ENCODE measurements around the gene EEF1A1.
"Not testable (repeated sequence)": the region's sequence is repeated elsewhere in the genome, so short reads cannot be mapped to it uniquely, and the experiment has no call there.

EEF1A1 gene

GRCh38 chr6:73520688-73521350 lies at the start of gene EEF1A1:
TSS of gene EEF1A1 (minus strand) at chr6:73521032. CDS start at chr6:73520026, 1,006 bp downstream.
- DNase-seq = peak; percentile 97 to 99 (median 98)

GRCh38 chr6:73569121-73569520 lies 48.3 kb upstream of the EEF1A1 start:
- no peak for DNase-seq

- no peak for DNase-seq
Observed at GRCh38 chr6:73566954-73567591, 46.2 kb upstream of the EEF1A1 start.

- DNase-seq = not testable (repeated sequence)
Observed at GRCh38 chr6:73566486-73566871, 45.6 kb upstream of the EEF1A1 start.

GRCh38 chr6:73565767-73566485 lies 45.1 kb upstream of the EEF1A1 start:
- no peak for DNase-seq

GRCh38 chr6:73564578-73565345 lies 43.9 kb upstream of the EEF1A1 start:
- no peak for DNase-seq

DNA sequence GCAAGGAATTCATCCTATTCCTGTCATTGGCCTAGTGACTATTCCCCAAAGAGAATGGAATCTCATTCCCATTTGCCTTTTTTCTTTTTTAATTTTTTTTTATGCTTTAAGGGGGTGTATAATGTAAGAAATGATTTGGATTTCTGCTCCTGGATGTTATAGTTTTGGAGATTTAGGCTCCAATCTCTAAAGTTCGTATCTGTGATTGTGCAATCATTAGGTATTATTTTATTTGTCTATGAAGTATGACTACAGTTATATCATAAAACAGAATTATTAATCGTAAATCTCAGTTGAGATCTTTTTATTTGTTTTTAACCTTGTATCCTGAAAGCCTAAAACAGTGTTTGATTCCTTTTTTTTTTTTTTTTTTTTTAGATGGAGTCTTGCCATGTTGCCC lies 41.7 kb upstream of the EEF1A1 start:
- no peak for DNase-seq

GRCh38 chr6:73560853-73561407 lies 40.1 kb upstream of the EEF1A1 start:
- DNase-seq = no peak

GRCh38 chr6:73560182-73560732 lies 39.4 kb upstream of the EEF1A1 start:
- no peak for DNase-seq

DNA sequence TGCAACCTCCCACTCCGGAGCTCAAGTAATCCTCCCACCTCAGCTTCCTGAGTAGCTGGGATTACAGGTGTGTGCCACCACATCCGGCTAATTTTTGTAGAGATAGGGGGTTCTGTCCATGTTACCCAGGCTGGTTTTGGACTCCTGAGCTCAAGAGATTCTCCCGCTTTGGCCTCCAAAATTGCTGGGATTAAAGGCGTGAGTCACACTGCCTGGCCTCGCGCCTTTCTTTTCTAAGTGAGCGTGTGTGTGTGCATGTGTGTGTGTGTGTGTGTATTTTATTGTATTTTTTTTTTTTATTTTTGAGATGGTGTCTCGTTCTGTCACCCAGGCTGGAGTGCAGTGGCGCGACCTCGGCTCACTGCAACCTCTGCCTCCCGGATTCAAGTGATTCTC lies 38.6 kb upstream of the EEF1A1 start:
- DNase-seq = not testable (repeated sequence)

- no peak for DNase-seq
Observed at GRCh38 chr6:73558624-73559398, 38.0 kb upstream of the EEF1A1 start.

DNA sequence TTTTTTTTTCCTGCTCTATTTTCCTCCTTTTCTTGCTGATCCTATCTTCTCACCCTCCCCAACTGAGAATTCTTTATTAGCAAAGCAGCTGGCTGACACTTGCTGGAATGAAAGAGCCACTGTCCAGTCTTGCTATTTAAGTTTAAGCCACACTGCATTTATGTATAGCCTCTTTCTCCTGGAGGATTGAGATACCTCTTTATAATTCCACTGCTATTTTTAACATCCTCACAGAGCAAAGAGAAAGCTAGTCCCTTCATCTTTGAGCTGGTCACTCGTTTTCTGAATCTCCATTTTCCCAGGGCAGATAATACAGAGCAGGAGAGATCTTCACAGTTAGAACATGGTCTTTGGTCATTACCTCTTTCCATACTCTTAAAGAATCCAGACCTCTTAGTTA lies 36.0 kb upstream of the EEF1A1 start:
- no peak for DNase-seq

DNA sequence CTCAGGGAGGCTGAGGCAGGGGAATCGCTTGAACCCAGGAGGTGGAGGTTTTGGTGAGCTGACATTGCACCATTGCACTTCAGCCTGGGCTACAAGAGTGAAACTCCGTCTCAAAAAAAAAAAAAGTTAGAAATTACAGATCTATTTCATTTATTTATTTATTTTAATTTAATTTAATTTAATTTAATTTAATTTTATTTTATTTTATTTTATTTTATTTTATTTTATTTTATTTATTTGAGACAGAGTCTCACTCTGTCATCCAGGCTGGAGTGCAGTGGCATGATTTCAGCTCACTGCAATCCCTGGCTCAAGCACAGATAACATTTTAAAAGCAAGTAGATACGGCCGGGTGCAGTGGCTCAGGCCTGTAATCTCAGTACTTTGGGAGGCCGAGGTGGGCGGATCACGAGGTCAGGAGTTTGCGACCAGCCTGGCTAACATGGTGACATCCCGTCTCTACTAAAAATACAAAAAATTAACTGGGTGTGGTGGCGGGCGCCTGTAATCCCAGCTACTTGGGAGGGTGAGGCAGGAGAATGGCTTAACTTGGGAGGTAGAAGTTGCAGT lies 34.6 kb upstream of the EEF1A1 start:
- DNase-seq = not testable (repeated sequence)

GRCh38 chr6:73551115-73551514 lies 30.3 kb upstream of the EEF1A1 start:
- not testable (repeated sequence) for DNase-seq

- DNase-seq = no peak
Observed at GRCh38 chr6:73548458-73549446, 27.9 kb upstream of the EEF1A1 start.

GRCh38 chr6:73547036-73547435 lies 26.2 kb upstream of the EEF1A1 start:
- DNase-seq = no peak

DNA sequence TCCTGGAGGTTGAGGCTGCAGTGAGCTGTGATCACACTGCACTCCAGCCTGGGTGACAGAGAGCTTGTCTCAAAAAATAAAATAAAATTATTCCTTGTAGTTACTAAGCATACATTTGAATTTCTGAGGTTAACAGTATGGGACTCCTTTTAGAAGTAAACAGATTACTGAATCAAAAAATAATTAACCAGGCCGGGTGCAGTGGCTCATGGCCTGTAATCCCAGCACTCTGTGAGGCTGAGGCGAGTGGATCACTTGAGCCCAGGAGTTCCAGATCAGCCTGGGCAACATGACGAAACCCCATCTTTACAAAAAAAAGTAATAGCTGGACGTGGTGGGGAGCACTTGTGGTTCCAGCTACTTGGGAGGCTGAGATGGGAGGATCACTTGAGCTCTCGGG lies 22.1 kb upstream of the EEF1A1 start:
- DNase-seq = no peak

DNA sequence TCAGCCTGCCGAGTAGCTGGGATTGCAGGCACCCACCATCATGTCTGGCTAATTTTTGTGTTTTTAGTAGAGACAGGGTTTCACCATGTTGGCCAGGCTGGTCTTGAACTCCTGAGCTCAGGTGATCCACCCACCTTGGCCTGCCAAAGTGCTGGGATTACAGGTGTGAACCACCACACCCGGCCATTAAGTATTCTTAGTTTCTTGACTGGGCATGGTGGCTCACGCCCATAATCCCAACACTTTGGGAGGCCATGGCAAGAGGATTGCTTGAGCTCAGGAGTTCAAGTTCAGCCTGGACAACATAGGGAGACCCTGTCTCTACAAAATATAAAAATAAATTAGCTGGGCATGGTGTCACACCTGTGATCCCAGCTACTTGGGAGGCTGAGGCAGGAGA lies 21.6 kb upstream of the EEF1A1 start:
- DNase-seq = not testable (repeated sequence)

- no peak for DNase-seq
Observed at GRCh38 chr6:73538116-73538779, 17.4 kb upstream of the EEF1A1 start.

GRCh38 chr6:73537677-73538076 lies 16.8 kb upstream of the EEF1A1 start:
- no peak for DNase-seq
